CD4-positive, alpha-beta T cell treated with Interleukin-4 for 4 hours (primary cell): ENCODE data around the gene TSC22D1.
"Not testable (repeated sequence)": the region's sequence is repeated elsewhere in the genome, so short reads cannot be mapped to it uniquely, and the experiment has no call there.

Experiments
- DNase-seq: peaks from one replicate; pipeline ENCODE4 v3.0.0-alpha.2; 2020

Gene TSC22D1

GRCh38 chr13:44575741-44576350, at the start of gene TSC22D1:
Gene TSC22D1 (minus strand): TSS chr13:44576330. CDS start chr13:44576074, 256 bp downstream.
- peak; percentile 70 for DNase-seq

- no peak for DNase-seq
Measured at GRCh38 chr13:44622708-44623107, 46.6 kb upstream of the TSC22D1 start.

DNA sequence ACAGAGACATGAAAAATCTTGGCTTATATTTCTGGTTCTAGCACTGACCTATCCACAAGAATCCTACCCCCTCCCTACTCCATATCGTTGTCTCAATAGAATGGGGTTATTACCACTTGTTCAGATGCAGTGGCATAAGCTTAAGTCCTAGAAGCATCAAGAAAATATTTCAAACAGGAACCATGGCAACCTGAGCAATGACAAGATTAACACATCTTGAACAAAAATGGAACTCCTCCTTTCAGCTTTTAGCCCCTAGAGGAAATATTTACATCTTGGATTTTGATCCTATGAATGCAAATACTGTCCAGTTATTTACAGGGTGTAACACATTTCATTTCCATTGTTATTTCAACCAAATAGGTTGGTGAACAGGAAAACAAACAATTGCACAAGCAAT, 46.1 kb upstream of the TSC22D1 start:
- no peak for DNase-seq

- no peak for DNase-seq
Measured at GRCh38 chr13:44620057-44620456, 43.9 kb upstream of the TSC22D1 start.

DNA sequence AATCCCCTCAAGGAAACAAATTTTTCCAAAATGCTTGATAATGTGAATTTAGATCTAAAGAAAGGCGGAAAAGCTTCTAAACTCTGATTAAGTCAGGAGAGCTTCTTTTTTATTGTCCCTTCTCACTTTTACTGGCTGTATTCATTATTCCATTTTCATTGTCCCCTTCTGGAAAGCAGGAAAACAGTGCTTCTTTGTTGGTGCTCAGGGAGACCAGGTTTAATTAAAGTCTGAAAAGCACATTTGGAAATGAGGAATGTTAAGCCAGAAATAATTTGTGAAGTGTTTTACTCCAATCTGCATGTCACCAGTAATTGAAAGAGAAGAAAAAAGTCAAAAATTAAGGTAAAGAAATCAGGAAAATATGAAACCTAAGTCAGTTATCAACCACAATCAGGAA, 43.5 kb upstream of the TSC22D1 start:
- no peak for DNase-seq

- no peak for DNase-seq
Measured at GRCh38 chr13:44618326-44618725, 42.2 kb upstream of the TSC22D1 start.

DNA sequence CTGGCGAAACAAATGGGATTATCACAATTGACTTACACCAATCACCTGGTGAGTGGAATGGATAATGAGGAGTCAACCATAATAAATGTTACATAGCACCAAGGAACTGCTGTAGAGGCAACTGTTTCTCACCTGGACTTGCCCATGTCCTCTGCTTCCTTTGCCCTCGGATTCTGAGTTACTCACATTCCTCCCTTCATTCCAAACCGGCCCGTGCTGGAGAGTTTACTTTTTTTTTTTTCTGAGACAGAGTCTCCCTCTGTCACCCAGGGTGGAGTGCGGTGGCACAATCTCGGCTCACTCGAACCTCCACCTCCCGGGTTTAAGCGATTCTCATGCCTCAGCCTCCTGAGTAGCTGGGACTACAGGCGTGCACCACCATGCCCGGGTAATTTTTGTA, 41.5 kb upstream of the TSC22D1 start:
- no peak for DNase-seq

DNA sequence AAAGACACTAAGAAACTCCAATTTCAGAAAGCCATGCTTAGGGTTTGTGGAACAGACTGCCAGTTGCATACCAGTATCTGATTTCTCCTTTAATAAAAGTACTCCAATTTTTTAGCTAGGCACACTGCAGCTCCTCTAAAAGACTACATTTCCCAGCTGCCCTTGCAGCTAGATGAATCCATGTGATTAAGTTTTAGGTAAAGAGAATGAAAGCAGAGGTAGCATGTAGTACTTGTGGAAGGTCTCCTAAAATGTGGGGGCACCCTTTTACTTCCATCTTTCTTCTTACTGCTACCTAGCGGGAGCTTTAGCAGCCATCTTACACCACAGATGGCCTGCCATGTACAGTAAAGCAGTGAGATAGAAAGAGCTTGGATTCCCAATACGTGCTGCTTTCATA, 33.0 kb upstream of the TSC22D1 start:
- no peak for DNase-seq

DNA sequence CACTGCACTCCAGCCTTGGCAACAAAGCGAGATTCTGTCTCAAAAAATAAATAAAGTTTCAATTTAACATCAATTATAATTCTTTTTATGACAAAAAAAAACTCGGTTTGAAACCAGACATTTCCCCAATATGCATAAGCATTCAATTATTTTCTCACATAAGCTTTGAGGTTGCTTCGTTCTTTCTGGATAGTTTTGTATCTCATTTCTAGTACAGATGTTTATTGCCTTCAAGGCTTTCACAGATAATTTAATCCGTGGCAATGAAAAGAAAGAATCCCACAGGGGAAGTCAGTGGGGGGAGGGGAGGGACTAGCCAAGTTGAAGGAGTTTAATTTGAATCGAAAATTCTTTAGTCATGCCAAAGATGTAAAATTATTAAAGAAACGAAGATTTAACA, 29.6 kb upstream of the TSC22D1 start:
- no peak for DNase-seq

DNA sequence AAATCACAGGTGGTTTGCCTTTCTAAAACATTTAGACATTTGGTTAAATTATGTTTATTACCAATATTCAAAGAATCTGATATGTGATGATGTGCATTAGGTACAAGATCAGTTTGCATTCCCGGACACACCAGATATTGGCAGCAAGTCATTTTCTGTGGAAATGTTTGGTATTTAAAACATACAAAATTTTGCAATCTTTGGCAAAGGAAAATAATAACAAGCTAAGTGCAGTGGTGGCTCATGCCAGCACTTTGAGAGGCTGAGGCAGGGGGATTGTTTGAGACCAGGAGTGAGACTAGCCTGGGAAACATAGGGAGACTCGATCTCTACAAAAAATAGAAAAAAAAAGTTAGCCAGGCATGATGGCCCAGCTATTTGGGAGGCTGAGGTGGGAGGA, 29.1 kb upstream of the TSC22D1 start:
- DNase-seq, result no peak

DNA sequence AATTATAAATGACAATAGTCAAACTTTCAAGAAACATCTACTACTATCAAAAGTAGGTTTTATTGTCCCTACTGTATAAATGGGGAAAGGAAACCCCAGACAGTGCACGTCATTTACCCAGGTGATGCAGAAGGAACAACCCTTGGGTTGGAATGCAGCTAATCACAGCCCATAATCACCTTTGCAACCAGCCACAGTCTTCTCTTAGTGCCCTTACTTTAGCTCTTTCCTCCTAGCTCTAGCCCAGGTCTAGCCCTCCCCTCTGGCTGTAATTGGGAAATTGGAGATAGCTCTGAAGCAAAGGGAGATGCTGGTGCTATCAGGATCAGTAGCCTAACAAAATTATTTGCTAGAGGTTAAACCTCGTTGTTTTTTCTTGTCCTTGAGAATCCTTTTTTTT, 25.5 kb upstream of the TSC22D1 start:
- no peak for DNase-seq

- DNase-seq, result not testable (repeated sequence)
Measured at GRCh38 chr13:44593861-44594592, 17.9 kb upstream of the TSC22D1 start.

DNA sequence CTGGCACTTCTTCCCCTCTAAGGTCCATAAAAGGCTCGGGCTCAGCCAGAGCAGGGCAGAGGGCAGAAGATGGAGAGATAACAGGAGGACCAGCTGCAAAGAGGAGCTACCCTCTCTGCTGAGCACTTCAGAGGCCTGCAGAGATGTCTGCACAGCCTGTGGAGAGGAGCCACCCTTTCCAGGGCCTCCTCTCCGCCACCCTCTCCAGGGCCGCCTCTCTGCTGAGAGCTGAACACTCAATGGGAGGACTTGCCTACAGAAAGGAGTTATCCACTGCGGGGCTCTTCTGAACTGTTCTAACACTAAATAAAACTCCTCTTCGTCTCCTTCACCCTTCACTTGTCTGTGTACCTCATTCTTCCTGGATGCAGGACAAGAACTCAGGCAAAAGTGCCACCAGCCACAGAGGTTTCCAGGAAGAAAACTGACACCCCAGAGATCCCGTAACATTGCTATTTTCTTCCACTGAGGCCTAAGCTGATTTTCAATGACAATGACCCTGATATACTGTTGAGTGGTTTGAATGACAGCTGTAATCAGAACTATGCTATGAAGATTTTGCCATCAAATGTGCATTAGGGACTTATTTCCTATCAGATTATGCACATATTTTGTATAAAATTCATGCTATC, 16.2 kb upstream of the TSC22D1 start:
- no peak for DNase-seq

- DNase-seq, result no peak
Measured at GRCh38 chr13:44591316-44591715, 15.2 kb upstream of the TSC22D1 start.

DNA sequence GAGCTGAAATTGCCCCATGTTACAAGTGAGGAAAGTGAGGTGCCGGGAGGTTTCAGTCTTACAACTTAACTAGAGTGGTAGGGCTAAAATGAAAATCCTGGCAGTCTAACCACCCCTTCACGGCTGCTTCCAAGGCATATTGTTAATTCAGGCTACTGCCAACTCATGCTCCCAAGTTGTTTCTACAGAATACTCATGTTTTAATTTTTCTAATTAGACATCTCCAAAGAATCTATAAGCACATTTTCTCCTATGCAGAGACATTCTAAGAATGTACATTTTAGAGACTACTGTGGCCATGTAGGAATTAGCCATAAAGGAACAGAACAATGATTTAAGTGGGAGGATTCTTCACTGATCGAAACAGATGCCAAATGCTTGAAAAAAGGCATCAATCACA, 7.0 kb upstream of the TSC22D1 start:
- no peak for DNase-seq

- DNase-seq, result no peak
Measured at GRCh38 chr13:44578067-44578400, 1.9 kb upstream of the TSC22D1 start.

DNA sequence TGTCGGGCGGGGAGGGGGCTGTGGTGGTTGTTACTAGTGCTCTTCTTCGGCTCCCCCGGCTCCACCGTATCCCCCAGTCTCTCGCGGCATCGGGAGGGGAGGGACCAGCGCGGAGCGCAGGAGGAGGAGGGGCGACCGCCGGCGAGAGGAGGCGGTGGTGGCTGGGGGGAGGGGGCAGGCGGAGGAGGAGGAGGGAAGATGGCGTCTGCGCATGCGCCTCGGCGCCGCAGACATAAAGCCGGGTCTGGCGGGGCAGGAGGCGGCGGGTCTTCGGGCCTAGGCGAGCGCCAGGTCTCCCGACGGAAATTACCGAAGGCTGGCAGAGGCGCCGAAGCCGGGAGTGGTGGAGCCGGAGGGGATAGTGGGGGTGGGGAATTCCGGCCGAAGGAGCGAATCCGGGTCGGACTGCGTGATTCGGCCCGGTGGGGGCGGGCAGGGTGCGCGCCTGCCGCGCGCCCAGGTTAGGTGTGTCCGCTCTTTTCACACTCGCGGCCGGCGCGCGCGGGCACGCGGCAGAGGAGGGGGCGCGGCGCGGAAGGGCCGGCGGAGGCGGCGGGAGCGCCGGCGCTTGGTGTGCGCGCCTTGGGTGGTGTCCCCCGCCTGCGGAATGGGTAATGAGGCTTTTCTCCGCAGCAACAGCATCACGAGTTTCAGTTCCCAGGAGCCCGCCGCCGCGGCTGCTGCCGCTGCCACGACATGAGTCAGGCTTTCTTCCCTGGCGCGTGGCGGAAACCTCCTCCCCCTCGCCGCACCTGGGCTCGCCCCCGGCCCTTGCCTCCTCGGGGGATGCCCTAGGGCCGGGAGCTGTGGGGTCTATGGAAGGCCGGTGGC, 1.3 kb upstream of the TSC22D1 start:
- DNase-seq, result peak; percentile 96

- peak; percentile 21 for DNase-seq
Measured at GRCh38 chr13:44576351-44577235, 463 bp upstream of the TSC22D1 start.

DNA sequence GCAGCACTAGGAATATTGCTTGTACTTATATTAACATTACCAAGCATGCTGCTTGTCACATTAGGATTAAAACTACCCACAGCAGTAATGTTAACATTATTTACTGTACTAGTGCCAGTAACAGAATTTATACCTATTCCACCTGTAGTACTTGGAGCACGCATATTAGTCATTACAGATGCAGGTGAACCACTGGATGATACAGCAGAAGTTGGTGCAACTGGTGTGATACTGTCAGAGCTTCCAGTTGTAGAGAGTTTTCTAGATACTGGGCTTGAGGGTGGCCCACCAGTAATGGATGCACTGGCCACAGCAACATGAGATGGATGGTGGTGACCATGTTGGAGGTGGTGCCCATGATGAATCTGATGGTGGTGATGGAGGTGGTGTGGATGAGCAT, 1.1 kb downstream of the TSC22D1 start:
- DNase-seq, result no peak

GRCh38 chr13:44574466-44574855, 1.7 kb downstream of the TSC22D1 start:
- DNase-seq, result no peak

DNA sequence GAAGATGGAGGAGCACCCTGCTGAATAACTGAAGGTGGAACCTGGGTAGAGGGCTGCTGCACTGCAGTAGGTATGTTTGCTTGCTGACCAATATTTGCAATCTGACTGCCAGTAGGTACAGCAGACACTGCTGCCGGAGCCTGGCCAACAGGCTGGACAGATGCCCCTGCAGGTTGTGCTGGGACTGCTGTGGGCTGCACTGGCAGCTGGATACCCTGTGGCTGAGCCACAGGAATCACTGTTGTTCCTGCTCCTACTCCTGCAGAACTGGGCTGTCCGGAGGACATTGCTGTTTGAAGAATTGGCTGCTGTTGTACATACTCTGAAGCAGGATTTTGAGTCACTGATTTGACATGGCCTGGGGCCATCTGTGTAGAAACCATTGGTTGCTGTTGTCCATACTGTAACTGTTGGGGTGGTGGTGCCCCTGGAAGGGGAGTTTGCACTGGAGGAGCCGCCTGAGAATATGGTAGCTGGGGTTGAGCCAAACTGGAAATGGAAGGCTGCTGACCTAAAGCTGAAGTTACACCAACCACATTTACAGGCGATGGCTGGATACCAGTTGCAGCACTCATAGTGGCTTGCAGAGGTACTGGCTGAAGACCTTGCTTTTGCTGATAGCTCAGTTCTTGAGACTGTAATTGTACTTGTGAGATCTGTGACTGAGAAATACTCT, 2.2 kb downstream of the TSC22D1 start:
- DNase-seq, result no peak

DNA sequence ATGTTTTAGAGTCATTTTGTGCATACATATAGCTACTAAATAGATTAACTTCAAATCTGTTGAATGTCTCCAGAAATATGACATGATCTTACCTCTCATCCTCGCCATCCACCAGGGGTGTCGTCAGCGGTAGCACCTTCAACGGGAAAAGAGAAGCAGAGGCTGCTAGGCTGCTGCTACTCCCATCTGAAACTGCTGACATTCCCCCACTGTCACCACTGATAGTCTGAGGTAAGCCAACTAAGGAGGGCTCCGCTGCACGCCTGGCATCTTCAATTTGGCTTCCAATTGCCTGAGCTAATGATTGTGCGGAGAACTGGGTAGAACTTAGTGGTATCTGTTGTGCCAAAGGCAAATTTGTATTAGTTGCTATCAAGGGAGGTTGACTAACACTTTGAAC, 3.1 kb downstream of the TSC22D1 start:
- no peak for DNase-seq
